ENCODE results near the gene LAMA5.

Gene LAMA5

DNA sequence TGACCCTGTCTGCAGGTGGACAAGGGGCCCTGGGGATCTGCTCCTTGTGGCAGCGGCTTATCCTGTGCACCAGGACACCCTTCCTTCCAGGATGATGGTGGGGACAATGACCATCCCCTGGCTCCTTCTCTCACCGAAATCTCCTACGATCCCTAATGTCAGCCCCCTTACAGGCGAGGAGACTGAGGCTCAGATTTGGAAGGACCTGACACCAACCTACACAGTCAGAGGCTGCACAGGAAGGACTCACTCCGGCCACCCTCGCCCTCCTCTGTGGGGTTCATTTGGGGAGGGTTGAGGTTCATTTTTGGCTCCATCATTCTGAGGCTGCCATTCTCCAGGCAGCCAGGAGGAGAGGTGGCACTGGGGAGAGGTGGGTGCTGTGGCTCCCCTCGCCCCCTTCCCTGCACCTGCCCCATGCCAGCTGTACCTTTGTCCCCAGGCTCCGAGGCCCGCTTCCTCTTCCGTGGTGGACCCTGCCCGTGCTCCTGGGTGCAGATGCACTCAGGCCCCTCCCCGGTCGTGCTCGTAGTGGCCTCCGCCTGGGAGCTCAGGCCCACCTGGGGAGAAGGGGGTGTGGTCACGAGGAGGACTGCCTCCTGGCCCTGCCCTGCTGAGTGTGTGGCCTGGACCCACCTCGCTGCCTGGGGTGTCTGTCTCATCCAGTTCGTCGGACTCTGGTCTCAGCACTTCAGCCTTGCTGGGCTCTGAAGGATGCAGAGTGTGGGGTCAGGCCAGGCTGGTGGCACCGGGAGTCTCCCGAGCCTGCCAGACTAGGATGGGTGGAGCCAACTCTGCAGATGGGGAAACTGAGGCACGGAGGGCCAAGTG is 45.3 kb upstream of the LAMA5 start:
- Histone ChIP-seq H2AFZ (ENCODE audit: low read depth) (no peak overlapping the region), H3K4me1 (ENCODE audit: low read depth, poor library complexity, severe bottlenecking) (peaks cover 15% of the 10 kb centered on the region), H3K4me3 (IDR thresholded peaks at IDR 0.05; ENCODE audit: insufficient read depth, low read depth, low read length) (no peak overlapping the region), H3K27ac (no peak overlapping the region), H3K36me3 (ENCODE audit: insufficient read depth) (no peaks in the 10 kb centered on the region), H3K4me2 (no peak overlapping the region), H4K20me1 (ENCODE audit: insufficient read depth) (no peaks in the 10 kb centered on the region), H3K27me3 (ENCODE audit: insufficient read depth, low read depth) (peaks cover 59% of the 10 kb centered on the region), H3K79me2 (ENCODE audit: insufficient read depth, low read depth) (no peaks in the 10 kb centered on the region), H3K9ac (no peak overlapping the region)
- TF ChIP-seq CTCF (conservative IDR thresholded peaks at IDR 0.05; ENCODE audit: low read depth, low read length) = no peak

GRCh38 chr20:62411479-62412193 is 44.5 kb upstream of the LAMA5 start:
- Histone ChIP-seq H3K79me2 (ENCODE audit: insufficient read depth, low read depth) (no peaks in the 10 kb centered on the region; the same call in 1 of the 2 replicates), H3K27ac (no peak overlapping the region), H3K4me2 (no peak overlapping the region), H2AFZ (ENCODE audit: low read depth) (no peak overlapping the region), H3K27me3 (ENCODE audit: insufficient read depth, low read depth) (peaks cover 53% of the 10 kb centered on the region), H3K9ac (no peak overlapping the region), H3K36me3 (ENCODE audit: insufficient read depth) (no peaks in the 10 kb centered on the region), H3K4me1 (ENCODE audit: low read depth, poor library complexity, severe bottlenecking) (peaks cover 17% of the 10 kb centered on the region), H3K4me3 (IDR thresholded peaks at IDR 0.05; ENCODE audit: insufficient read depth, low read depth, low read length) (no peak overlapping the region), H4K20me1 (ENCODE audit: insufficient read depth) (no peaks in the 10 kb centered on the region)
- TF ChIP-seq CTCF (conservative IDR thresholded peaks at IDR 0.05; ENCODE audit: low read depth, low read length) = no peak

DNA sequence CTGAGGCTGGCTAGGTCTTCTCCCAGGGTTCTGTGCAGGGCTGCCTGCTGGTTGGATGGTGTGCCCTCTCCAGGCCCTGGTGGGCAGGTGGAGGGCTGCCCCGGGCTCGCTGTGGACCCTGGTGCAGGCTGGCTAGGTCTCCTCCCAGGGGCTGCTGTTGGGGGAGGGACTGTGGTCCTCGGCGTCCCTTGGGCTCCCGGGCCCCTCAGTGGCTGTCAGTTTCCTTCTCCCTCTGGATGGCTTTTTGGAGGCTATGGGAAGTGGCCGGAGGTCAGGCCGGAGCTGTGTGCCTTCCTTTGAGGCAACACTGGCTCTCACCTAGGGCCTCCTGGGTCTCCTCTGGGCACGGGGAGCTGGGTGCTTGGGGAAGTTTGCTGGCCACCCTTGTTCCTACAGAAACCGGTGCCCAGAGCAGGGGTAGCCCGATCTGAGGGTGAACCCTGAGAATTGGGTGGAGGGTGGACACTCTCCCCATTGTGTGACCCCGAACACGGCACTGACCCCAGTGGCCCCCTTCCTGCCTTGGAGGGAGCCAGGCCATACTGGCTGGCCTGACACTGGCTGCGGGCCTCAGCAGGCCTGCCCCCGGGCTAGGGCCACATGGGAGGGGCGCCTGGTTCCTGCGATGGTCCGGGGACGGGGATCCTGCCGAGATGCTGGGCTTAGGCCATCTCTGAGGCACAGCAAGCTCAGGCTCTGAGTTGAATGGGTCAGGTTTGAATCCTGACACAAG is 43.8 kb upstream of the LAMA5 start:
- Histone ChIP-seq H3K4me2 (peak overlapping the region; percentile 46; the same call in 1 of the 2 replicates), H3K9ac (no peak overlapping the region), H3K27me3 (ENCODE audit: insufficient read depth, low read depth) (peaks cover 46% of the 10 kb centered on the region), H4K20me1 (ENCODE audit: insufficient read depth) (no peaks in the 10 kb centered on the region), H3K4me1 (ENCODE audit: low read depth, poor library complexity, severe bottlenecking) (peaks cover 22% of the 10 kb centered on the region), H3K4me3 (IDR thresholded peaks at IDR 0.05; ENCODE audit: insufficient read depth, low read depth, low read length) (no peak overlapping the region), H3K27ac (no peak overlapping the region), H2AFZ (ENCODE audit: low read depth) (peak overlapping the region; percentile 55; the same call in 1 of the 2 replicates), H3K79me2 (ENCODE audit: insufficient read depth, low read depth) (no peaks in the 10 kb centered on the region; the same call in 1 of the 2 replicates), H3K36me3 (ENCODE audit: insufficient read depth) (no peaks in the 10 kb centered on the region)
- no peak for TF ChIP-seq CTCF (conservative IDR thresholded peaks at IDR 0.05; ENCODE audit: low read depth, low read length)

GRCh38 chr20:62409931-62410745 is 43.0 kb upstream of the LAMA5 start:
- H2AFZ ChIP-seq (ENCODE audit: low read depth) = peak overlapping the region; percentile 55
- no peaks in the 10 kb centered on the region for H4K20me1 ChIP-seq (ENCODE audit: insufficient read depth)
- H3K79me2 ChIP-seq (ENCODE audit: insufficient read depth, low read depth) = no peaks in the 10 kb centered on the region; the same call in 1 of the 2 replicates
- peaks cover 38% of the 10 kb centered on the region for H3K27me3 ChIP-seq (ENCODE audit: insufficient read depth, low read depth)
- no peaks in the 10 kb centered on the region for H3K36me3 ChIP-seq (ENCODE audit: insufficient read depth)
- peak; percentile 79 for TF ChIP-seq CTCF (conservative IDR thresholded peaks at IDR 0.05; ENCODE audit: low read depth, low read length)
- H3K4me2 ChIP-seq = peak overlapping the region; percentile 46
- H3K27ac ChIP-seq = no peak overlapping the region
- H3K9ac ChIP-seq = no peak overlapping the region
- no peak overlapping the region for H3K4me3 ChIP-seq (IDR thresholded peaks at IDR 0.05; ENCODE audit: insufficient read depth, low read depth, low read length)
- peaks cover 28% of the 10 kb centered on the region for H3K4me1 ChIP-seq (ENCODE audit: low read depth, poor library complexity, severe bottlenecking)
